Osteoblast (primary cell): Measurements from ENCODE around the gene MUC12. TPM values are rescaled to one million over a fixed set of nuclear protein-coding genes. Genes with fewer than 3 reads are reported as not detected.
"Not testable (repeated sequence)": the region's sequence is repeated elsewhere in the genome, so short reads cannot be mapped to it uniquely, and the experiment has no call there.

Source experiments
- DNase-seq: peaks from one replicate; pipeline ENCODE4 v3.0.0; 2011; ENCODE audit warnings: low spot score, mixed read lengths; ENCODE audit not compliant: insufficient read length; ENCODE audit errors: missing footprints
- H2AFZ ChIP-seq: 2 replicates; pipeline ENCODE4 v1.6.0; 2011; ENCODE audit warnings: mild to moderate bottlenecking, low read length
- H3K27ac ChIP-seq: 2 replicates; pipeline ENCODE4 v1.5.1; 2011; ENCODE audit warnings: mild to moderate bottlenecking, low read depth, low read length, moderate library complexity
- H3K27me3 ChIP-seq: 2 replicates; pipeline ENCODE4 v1.6.0; 2012; ENCODE audit warnings: mild to moderate bottlenecking, control low read depth, inconsistent platforms, low read length, moderate library complexity; ENCODE audit not compliant: insufficient read depth
- H3K36me3 ChIP-seq: 2 replicates; pipeline ENCODE4 v1.5.1; 2011; ENCODE audit warnings: mild to moderate bottlenecking, low read length, control low read depth, moderate library complexity; ENCODE audit not compliant: insufficient read depth
- H3K4me1 ChIP-seq: 2 replicates; pipeline ENCODE4 v1.5.1; 2011; ENCODE audit warnings: mild to moderate bottlenecking, low read length, control low read depth, moderate library complexity; ENCODE audit not compliant: insufficient read depth
- H3K4me2 ChIP-seq: 2 replicates; pipeline ENCODE4 v1.6.0; 2011; ENCODE audit warnings: mild to moderate bottlenecking, low read length; ENCODE audit not compliant: insufficient read depth
- H3K4me3 ChIP-seq: fragments of 200-600 bp; sonication (generic); 3 replicates; pipeline ENCODE4 v1.5.1; 2012; ENCODE audit warnings: mild to moderate bottlenecking, low read length, inconsistent platforms; ENCODE audit not compliant: insufficient read depth
- H3K79me2 ChIP-seq: 2 replicates; pipeline ENCODE4 v1.6.0; 2012; ENCODE audit warnings: mild to moderate bottlenecking, low read length, control low read depth, inconsistent platforms; ENCODE audit not compliant: insufficient read depth
- H3K9me3 ChIP-seq: 2 replicates; pipeline ENCODE4 v1.5.1; 2011; ENCODE audit warnings: low read depth, low read length, control low read depth
- H4K20me1 ChIP-seq: 2 replicates; pipeline ENCODE4 v1.6.0; 2012; ENCODE audit warnings: mild to moderate bottlenecking, low read length, control low read depth; ENCODE audit not compliant: insufficient read depth
- CTCF ChIP-seq: IDR thresholded peaks from 2 replicates; pipeline ENCODE4 v1.5.1; 2011; ENCODE audit warnings: mild to moderate bottlenecking, low read depth, low read length, moderate library complexity; ENCODE audit errors: extremely low read depth
- total RNA-seq: library from RNA; depleted of rRNA; stranded (reverse); fragments of >200 nt; gene quantifications from 2 replicates; pipeline ENCODE4 v1.2.3, GENCODE V29; 2012

The MUC12 gene
- total RNA-seq, 1 donor, result under 0.01 TPM

- no peak overlapping the region for H2AFZ ChIP-seq
- no peak for TF ChIP-seq CTCF
- H3K9me3 ChIP-seq, result no peaks in the 10 kb centered on the region
- H3K4me1 ChIP-seq, result no peaks in the 10 kb centered on the region
- H4K20me1 ChIP-seq, result no peaks in the 10 kb centered on the region
- H3K36me3 ChIP-seq, result no peaks in the 10 kb centered on the region
- H3K27me3 ChIP-seq, result no peaks in the 10 kb centered on the region
- H3K4me2 ChIP-seq, result no peak overlapping the region
- peak; percentile 64 for DNase-seq
- H3K27ac ChIP-seq, result no peak overlapping the region
- H3K4me3 ChIP-seq, result no peak overlapping the region
- H3K79me2 ChIP-seq, result no peaks in the 10 kb centered on the region
These were observed 22.3 kb downstream of the MUC12 start for GRCh38 chr7:100991631-100992030.

GRCh38 chr7:100992280-100992679 lies 22.9 kb downstream of the MUC12 start:
- not testable (repeated sequence) for H3K4me2 ChIP-seq, H3K4me3 ChIP-seq, H2AFZ ChIP-seq, H3K27ac ChIP-seq, H3K79me2 ChIP-seq, H3K27me3 ChIP-seq, H3K4me1 ChIP-seq, H3K36me3 ChIP-seq, H3K9me3 ChIP-seq, H4K20me1 ChIP-seq
- DNase-seq, result peak; percentile 54

DNA sequence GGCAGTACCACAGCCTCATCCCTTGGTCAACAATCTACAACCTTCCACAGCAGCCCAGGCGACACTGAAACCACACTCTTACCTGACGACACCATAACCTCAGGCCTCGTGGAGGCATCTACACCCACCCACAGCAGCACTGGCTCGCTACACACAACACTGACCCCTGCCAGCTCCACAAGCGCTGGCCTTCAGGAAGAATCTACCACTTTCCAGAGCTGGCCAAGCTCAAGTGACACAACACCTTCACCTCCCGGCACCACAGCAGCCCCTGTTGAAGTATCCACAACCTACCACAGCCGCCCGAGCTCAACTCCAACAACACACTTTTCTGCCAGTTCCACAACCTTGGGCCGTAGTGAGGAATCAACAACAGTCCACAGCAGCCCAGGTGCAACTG lies 25.3 kb downstream of the MUC12 start:
- not testable (repeated sequence) for H3K4me1 ChIP-seq, H3K27me3 ChIP-seq, H3K36me3 ChIP-seq, H4K20me1 ChIP-seq, H3K79me2 ChIP-seq, H2AFZ ChIP-seq, DNase-seq, H3K9me3 ChIP-seq, H3K4me2 ChIP-seq, H3K27ac ChIP-seq, H3K4me3 ChIP-seq

- H4K20me1 ChIP-seq, H3K36me3 ChIP-seq, H3K4me1 ChIP-seq, H3K4me3 ChIP-seq, H3K79me2 ChIP-seq, H3K27me3 ChIP-seq, H2AFZ ChIP-seq, H3K9me3 ChIP-seq, H3K27ac ChIP-seq, DNase-seq, H3K4me2 ChIP-seq: not testable (repeated sequence)
These were observed 29.2 kb downstream of the MUC12 start for GRCh38 chr7:100998530-100998929.

DNA sequence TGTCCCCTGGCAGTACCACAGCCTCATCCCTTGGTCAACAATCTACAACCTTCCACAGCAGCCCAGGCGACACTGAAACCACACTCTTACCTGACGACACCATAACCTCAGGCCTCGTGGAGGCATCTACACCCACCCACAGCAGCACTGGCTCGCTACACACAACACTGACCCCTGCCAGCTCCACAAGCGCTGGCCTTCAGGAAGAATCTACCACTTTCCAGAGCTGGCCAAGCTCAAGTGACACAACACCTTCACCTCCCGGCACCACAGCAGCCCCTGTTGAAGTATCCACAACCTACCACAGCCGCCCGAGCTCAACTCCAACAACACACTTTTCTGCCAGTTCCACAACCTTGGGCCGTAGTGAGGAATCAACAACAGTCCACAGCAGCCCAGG lies 30.0 kb downstream of the MUC12 start:
- H3K27ac ChIP-seq, DNase-seq, H3K4me3 ChIP-seq, H3K4me1 ChIP-seq, H3K4me2 ChIP-seq, H3K79me2 ChIP-seq, H3K36me3 ChIP-seq, H3K9me3 ChIP-seq, H4K20me1 ChIP-seq, H2AFZ ChIP-seq, H3K27me3 ChIP-seq: not testable (repeated sequence)

DNA sequence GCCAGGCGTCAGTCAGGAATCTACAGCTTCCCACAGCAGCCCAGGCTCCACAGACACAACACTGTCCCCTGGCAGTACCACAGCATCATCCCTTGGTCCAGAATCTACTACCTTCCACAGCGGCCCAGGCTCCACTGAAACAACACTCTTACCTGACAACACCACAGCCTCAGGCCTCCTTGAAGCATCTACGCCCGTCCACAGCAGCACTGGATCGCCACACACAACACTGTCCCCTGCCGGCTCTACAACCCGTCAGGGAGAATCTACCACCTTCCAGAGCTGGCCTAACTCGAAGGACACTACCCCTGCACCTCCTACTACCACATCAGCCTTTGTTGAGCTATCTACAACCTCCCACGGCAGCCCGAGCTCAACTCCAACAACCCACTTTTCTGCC lies 30.7 kb downstream of the MUC12 start:
- not testable (repeated sequence) for H3K4me2 ChIP-seq, DNase-seq, H3K79me2 ChIP-seq, H3K36me3 ChIP-seq, H4K20me1 ChIP-seq, H3K4me1 ChIP-seq, H3K27ac ChIP-seq, H3K9me3 ChIP-seq, H2AFZ ChIP-seq, H3K27me3 ChIP-seq, H3K4me3 ChIP-seq

DNA sequence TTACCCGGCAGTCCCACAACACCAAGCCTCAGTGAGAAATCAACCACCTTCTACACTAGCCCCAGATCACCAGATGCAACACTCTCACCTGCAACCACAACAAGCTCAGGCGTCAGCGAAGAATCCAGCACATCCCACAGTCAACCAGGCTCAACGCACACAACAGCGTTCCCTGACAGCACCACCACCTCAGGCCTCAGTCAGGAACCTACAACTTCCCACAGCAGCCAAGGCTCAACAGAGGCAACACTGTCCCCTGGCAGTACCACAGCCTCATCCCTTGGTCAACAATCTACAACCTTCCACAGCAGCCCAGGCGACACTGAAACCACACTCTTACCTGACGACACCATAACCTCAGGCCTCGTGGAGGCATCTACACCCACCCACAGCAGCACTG lies 33.0 kb downstream of the MUC12 start:
- H4K20me1 ChIP-seq, H2AFZ ChIP-seq, H3K27ac ChIP-seq, H3K36me3 ChIP-seq, H3K4me1 ChIP-seq, H3K4me2 ChIP-seq, DNase-seq, H3K4me3 ChIP-seq, H3K79me2 ChIP-seq, H3K9me3 ChIP-seq, H3K27me3 ChIP-seq: not testable (repeated sequence)

DNA sequence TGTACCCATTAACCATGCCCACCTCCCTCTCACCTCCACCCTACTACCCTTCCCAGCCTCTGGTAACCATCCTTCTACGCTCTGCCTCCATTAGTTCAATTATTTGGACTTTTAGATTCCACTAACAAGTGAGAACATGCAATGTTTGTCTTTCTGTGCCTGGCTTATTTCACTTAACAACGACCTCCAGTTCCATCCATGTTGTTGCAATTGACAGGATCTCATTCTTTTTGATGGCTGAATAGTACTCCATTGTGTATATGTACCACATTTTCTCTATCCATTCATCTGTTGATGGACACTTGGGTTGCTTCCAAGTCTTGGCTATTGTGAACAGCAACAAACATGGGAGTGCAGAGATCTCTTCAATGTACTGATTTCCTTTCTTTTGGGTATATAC lies 38.0 kb downstream of the MUC12 start:
- H4K20me1 ChIP-seq, H3K4me2 ChIP-seq, H3K27ac ChIP-seq, DNase-seq, H3K4me1 ChIP-seq, H3K4me3 ChIP-seq, H3K9me3 ChIP-seq, H2AFZ ChIP-seq, H3K36me3 ChIP-seq, H3K27me3 ChIP-seq, H3K79me2 ChIP-seq: not testable (repeated sequence)
